Measurements from ENCODE around the gene HYAL4. TPM values are rescaled to one million over a fixed set of nuclear protein-coding genes. Genes with fewer than 3 reads are reported as not detected.
"Not testable (repeated sequence)": the region's sequence is repeated elsewhere in the genome, so short reads cannot be mapped to it uniquely, and the experiment has no call there.

HYAL4 gene
- total RNA-seq: 0.32 TPM
- long read RNA-seq: 0 reads

GRCh38 chr7:123844712-123845219 lies at the start of gene HYAL4:
TSS of gene HYAL4 (plus strand) at chr7:123845169. CDS start at chr7:123868274, 23,105 bp downstream.
- intact Hi-C loops (cut with DNase I): no loop called here
- DNase-seq (ENCODE audit: low spot score): no peak

- no peak for DNase-seq (ENCODE audit: low spot score)
- intact Hi-C loops (cut with DNase I): loop anchor here (5.0 kb wide), 1 partner anchor 71 kb away; no protein-coding TSS in a partner anchor
These were observed 49.1 kb upstream of the HYAL4 start for GRCh38 chr7:123795917-123796316.

GRCh38 chr7:123796568-123796967 lies 48.4 kb upstream of the HYAL4 start:
- intact Hi-C loops (cut with DNase I): loop anchor here (5.0 kb wide), 1 partner anchor 71 kb away; no protein-coding TSS in a partner anchor
- no peak for DNase-seq (ENCODE audit: low spot score)

GRCh38 chr7:123797673-123798531 lies 47.1 kb upstream of the HYAL4 start:
- DNase-seq (ENCODE audit: low spot score): no peak
- intact Hi-C loops (cut with DNase I): loop anchor here (5.0 kb wide), 1 partner anchor 69 kb away; no protein-coding TSS in a partner anchor

GRCh38 chr7:123798532-123799188 lies 46.3 kb upstream of the HYAL4 start:
- DNase-seq (ENCODE audit: low spot score): no peak
- intact Hi-C loops (cut with DNase I): loop anchor here (5.0 kb wide), 1 partner anchor 69 kb away; no protein-coding TSS in a partner anchor

GRCh38 chr7:123802249-123802648 lies 42.7 kb upstream of the HYAL4 start:
- no peak for DNase-seq (ENCODE audit: low spot score)
- intact Hi-C loops (cut with DNase I): no loop called here

- DNase-seq (ENCODE audit: low spot score): no peak
- intact Hi-C loops (cut with DNase I): no loop called here
These were observed 39.7 kb upstream of the HYAL4 start for GRCh38 chr7:123805287-123805686.

- DNase-seq (ENCODE audit: low spot score): no peak
- intact Hi-C loops (cut with DNase I): no loop called here
These were observed 35.5 kb upstream of the HYAL4 start for GRCh38 chr7:123809471-123809870.

GRCh38 chr7:123811056-123811455 lies 33.9 kb upstream of the HYAL4 start:
- no peak for DNase-seq (ENCODE audit: low spot score)
- intact Hi-C loops (cut with DNase I): no loop called here

GRCh38 chr7:123816916-123817315 lies 28.1 kb upstream of the HYAL4 start:
- no peak for DNase-seq (ENCODE audit: low spot score)
- intact Hi-C loops (cut with DNase I): no loop called here

- DNase-seq (ENCODE audit: low spot score): no peak
- intact Hi-C loops (cut with DNase I): no loop called here
These were observed 26.0 kb upstream of the HYAL4 start for GRCh38 chr7:123819001-123819400.

- DNase-seq (ENCODE audit: low spot score); intact Hi-C loops (cut with DNase I): not testable (repeated sequence)
These were observed 25.2 kb upstream of the HYAL4 start for GRCh38 chr7:123819795-123820194.

- DNase-seq (ENCODE audit: low spot score): no peak
- intact Hi-C loops (cut with DNase I): no loop called here
These were observed 24.1 kb upstream of the HYAL4 start for GRCh38 chr7:123820864-123821263.

- intact Hi-C loops (cut with DNase I): no loop called here
- DNase-seq (ENCODE audit: low spot score): no peak
These were observed 23.6 kb upstream of the HYAL4 start for GRCh38 chr7:123821320-123821719.

GRCh38 chr7:123823898-123824753 lies 20.8 kb upstream of the HYAL4 start:
- DNase-seq (ENCODE audit: low spot score): no peak
- intact Hi-C loops (cut with DNase I): no loop called here

- no peak for DNase-seq (ENCODE audit: low spot score)
- intact Hi-C loops (cut with DNase I): no loop called here
These were observed 20.3 kb upstream of the HYAL4 start for GRCh38 chr7:123824754-123825067.

- no peak for DNase-seq (ENCODE audit: low spot score)
- intact Hi-C loops (cut with DNase I): no loop called here
These were observed 16.2 kb upstream of the HYAL4 start for GRCh38 chr7:123828805-123829204.

GRCh38 chr7:123836656-123837055 lies 8.3 kb upstream of the HYAL4 start:
- DNase-seq (ENCODE audit: low spot score): no peak
- intact Hi-C loops (cut with DNase I): no loop called here

- intact Hi-C loops (cut with DNase I): not testable (repeated sequence)
These were observed 5.9 kb upstream of the HYAL4 start for GRCh38 chr7:123839106-123839505.

GRCh38 chr7:123844142-123844541 lies 827 bp upstream of the HYAL4 start:
- DNase-seq (ENCODE audit: low spot score); intact Hi-C loops (cut with DNase I): not testable (repeated sequence)

More at GRCh38 chr7:123839106-123839505, 5.9 kb upstream of the HYAL4 start:
- DNase-seq (ENCODE audit: low spot score): not testable (repeated sequence)

Data from cardiac septum (tissue), 1 donor.